BJ (cell line): Measurements from ENCODE around the gene GJB3. TPM values are rescaled to one million over a fixed set of nuclear protein-coding genes. Genes with fewer than 3 reads are reported as not detected.

Source experiments
- CTCF ChIA-PET: fragments of 350-600 bp; formaldehyde crosslinking; extraction: SDS; loops from one replicate; lab custom pipeline; 2021; ENCODE audit warnings: antibody characterized with exemption, inconsistent platforms; lab: Yijun Ruan, JAX
- POLR2A ChIA-PET: fragments of 300-600 bp; sonication (Branson Sonifier 250); formaldehyde crosslinking; extraction: SDS; loops from one replicate; lab custom pipeline; 2021; ENCODE audit warnings: antibody characterized with exemption; lab: Charles Lee
- DNase-seq: peaks from one replicate; pipeline ENCODE4 v3.0.0-alpha.2; 2011; ENCODE audit warnings: low read depth
- H3K27me3 ChIP-seq: 2 replicates; pipeline ENCODE4 v1.6.0; 2011; ENCODE audit warnings: low read length; ENCODE audit not compliant: control insufficient read depth, insufficient read depth
- H3K36me3 ChIP-seq: 2 replicates; pipeline ENCODE4 v1.5.1; 2011; ENCODE audit warnings: low read length; ENCODE audit not compliant: control insufficient read depth, insufficient read depth
- H3K4me3 ChIP-seq: 2 replicates; pipeline ENCODE4 v1.5.1; 2011; ENCODE audit warnings: low read depth, mild to moderate bottlenecking, control low read depth, low read length
- polyA plus RNA-seq: library from polyadenylated mRNA; depleted of rRNA; stranded (reverse); fragments of >200 nt; gene quantifications from 2 replicates; pipeline ENCODE4 v1.2.3, GENCODE V29; 2011
- TF ChIP-seq, protein P1 (sequence below): IDR thresholded peaks from 2 replicates; pipeline ENCODE4 v1.5.1; 2011; ENCODE audit warnings: low read depth, mild to moderate bottlenecking, control low read depth, inconsistent platforms, low read length, moderate library complexity; ENCODE audit not compliant: insufficient read depth

Gene GJB3
- polyA plus RNA-seq, 1 experiment = not detected

DNA sequence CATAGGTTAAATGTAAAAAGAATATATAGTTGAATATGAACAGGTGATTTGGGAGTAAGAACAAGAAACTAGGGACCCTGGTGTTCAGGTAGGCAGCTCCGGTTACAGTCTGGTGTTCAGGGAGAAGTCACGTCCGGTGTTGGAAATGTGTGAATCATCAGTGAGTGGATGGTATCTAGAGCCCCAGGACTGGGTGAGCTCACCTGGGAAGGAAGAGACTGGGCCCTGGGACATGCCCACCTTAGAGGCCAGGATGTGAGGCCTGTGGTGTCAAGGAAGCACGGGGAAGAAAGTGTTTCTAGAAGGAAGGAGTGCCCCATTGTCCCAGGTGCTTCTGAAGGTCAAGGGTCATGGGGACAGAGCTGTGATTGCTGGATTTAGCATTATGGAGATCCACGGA is 1.5 kb upstream of the GJB3 start:
- ChIA-PET POLR2A (no interaction called here), CTCF (interaction anchor here (1.4 to 2.2 kb wide), 4 partner anchors 10 to 87 kb away, joined by 3 to 7 read pairs (median 6); no protein-coding TSS in a partner anchor)
- no peaks in the 10 kb centered on the region for H3K36me3 ChIP-seq
- peaks cover 16% of the 10 kb centered on the region for H3K27me3 ChIP-seq
- H3K4me3 ChIP-seq = no peak overlapping the region
- TF ChIP-seq, protein P1, sequence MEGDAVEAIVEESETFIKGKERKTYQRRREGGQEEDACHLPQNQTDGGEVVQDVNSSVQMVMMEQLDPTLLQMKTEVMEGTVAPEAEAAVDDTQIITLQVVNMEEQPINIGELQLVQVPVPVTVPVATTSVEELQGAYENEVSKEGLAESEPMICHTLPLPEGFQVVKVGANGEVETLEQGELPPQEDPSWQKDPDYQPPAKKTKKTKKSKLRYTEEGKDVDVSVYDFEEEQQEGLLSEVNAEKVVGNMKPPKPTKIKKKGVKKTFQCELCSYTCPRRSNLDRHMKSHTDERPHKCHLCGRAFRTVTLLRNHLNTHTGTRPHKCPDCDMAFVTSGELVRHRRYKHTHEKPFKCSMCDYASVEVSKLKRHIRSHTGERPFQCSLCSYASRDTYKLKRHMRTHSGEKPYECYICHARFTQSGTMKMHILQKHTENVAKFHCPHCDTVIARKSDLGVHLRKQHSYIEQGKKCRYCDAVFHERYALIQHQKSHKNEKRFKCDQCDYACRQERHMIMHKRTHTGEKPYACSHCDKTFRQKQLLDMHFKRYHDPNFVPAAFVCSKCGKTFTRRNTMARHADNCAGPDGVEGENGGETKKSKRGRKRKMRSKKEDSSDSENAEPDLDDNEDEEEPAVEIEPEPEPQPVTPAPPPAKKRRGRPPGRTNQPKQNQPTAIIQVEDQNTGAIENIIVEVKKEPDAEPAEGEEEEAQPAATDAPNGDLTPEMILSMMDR = no peak
- DNase-seq = no peak

DNA sequence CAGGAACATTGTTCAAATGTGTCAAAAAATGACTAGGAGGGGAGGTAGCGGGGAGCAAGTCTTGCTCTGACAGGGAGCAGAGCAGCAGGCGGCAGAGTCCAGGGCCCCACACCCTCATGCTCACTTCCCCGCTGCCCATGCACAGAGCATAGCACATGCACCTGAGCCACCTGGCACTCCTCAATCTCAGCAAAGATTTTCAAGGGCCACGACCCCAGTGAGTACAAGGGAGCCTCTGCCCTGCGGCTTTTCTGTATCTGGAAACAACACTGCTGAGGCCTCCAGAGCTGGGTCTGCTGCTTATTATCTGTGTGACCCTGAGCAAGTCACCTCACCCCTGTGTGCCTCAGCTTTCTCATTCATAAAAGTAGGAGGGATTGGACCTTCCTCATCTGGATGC is 1.1 kb upstream of the GJB3 start:
- no peak for DNase-seq
- ChIA-PET CTCF (interaction anchor here (1.6 to 2.2 kb wide), 3 partner anchors 10 to 87 kb away, joined by 3 to 7 read pairs (median 6); no protein-coding TSS in a partner anchor), POLR2A (no interaction called here)
- TF ChIP-seq, protein P1 = no peak
- Histone ChIP-seq H3K4me3 (no peak overlapping the region), H3K36me3 (no peaks in the 10 kb centered on the region), H3K27me3 (peaks cover 16% of the 10 kb centered on the region)

DNA sequence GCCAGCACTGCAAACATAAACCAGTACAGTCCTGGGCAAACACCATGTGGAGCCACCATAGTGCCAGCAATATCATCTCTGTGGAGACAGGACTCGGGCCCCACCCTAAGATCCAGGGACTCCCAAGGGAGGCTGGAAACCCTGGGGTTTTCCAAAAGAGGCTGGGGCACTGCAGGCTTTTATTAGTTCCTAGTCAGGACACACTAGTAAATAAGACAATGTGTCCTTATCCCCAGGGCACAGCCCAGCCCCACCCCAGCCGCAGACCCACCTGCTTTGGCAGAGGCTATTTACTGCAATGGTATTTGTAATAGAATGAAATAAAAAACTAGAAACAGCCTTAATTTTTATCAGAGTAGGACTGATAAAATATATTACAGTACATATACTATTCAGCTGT is 486 bp upstream of the GJB3 start:
- CTCF ChIA-PET = interaction anchor here (1.0 to 2.2 kb wide), 4 partner anchors 10 to 86 kb away, joined by 3 to 7 read pairs (median 4); no protein-coding TSS in a partner anchor
- POLR2A ChIA-PET = interaction anchor here (0.6 kb wide), 1 partner anchor 1874 kb away, joined by 3 read pairs; no protein-coding TSS in a partner anchor
- no peak overlapping the region for H3K4me3 ChIP-seq
- TF ChIP-seq, protein P1 = no peak
- peaks cover 16% of the 10 kb centered on the region for H3K27me3 ChIP-seq
- DNase-seq = no peak
- no peaks in the 10 kb centered on the region for H3K36me3 ChIP-seq

DNA sequence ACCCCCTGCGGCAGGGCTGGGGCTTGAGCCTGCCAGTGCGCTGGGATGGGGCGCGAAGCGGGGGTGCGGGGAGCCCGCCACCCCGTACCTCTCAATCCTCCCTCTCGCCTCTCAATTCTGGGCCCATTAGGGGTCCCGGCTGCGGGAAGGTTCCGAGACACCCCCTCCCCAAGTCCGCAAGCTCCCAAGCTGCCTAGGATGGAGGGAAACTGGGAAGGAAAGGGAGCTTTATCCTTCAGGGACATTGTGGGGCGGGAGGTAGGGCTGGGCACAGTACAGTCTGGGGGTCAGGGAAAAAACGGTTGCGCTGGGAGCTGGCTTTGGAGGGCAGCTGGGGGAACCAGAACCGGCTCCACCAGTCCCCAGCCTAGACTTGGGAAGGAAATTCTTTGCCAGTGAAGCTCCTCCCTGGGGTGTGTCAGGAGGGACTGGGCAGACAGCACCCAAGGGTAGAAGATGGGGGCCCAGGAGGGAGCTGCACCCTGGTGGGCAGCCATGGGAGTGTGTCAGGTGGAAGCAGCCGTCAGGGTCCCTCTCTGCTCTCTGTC is 904 bp downstream of the GJB3 start:
- DNase-seq = no peak
- peaks cover 20% of the 10 kb centered on the region for H3K27me3 ChIP-seq
- H3K36me3 ChIP-seq = no peaks in the 10 kb centered on the region
- H3K4me3 ChIP-seq = no peak overlapping the region
- ChIA-PET CTCF (interaction anchor here (1.1 to 1.5 kb wide), 3 partner anchors 70 to 84 kb away, joined by 3 to 4 read pairs (median 4); partner anchors contain the start of gene SMIM12), POLR2A (no interaction called here)
- TF ChIP-seq, protein P1 = no peak

DNA sequence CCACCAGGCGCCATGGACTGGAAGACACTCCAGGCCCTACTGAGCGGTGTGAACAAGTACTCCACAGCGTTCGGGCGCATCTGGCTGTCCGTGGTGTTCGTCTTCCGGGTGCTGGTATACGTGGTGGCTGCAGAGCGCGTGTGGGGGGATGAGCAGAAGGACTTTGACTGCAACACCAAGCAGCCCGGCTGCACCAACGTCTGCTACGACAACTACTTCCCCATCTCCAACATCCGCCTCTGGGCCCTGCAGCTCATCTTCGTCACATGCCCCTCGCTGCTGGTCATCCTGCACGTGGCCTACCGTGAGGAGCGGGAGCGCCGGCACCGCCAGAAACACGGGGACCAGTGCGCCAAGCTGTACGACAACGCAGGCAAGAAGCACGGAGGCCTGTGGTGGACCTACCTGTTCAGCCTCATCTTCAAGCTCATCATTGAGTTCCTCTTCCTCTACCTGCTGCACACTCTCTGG is 3.8 kb downstream of the GJB3 start:
- Histone ChIP-seq H3K36me3 (no peaks in the 10 kb centered on the region), H3K4me3 (no peak overlapping the region), H3K27me3 (peaks cover 20% of the 10 kb centered on the region)
- POLR2A ChIA-PET = no interaction called here
- CTCF ChIA-PET = no interaction called here
- TF ChIP-seq, protein P1 = no peak
- DNase-seq = no peak
